ENCODE data around the gene CFAP91.

Gene CFAP91

GRCh38 chr3:119751423-119751822 is 48.6 kb downstream of the CFAP91 start:
- H3K27ac ChIP-seq (ENCODE audit: extremely low read depth, low read depth, low read length): no peak overlapping the region
- no peaks in the 10 kb centered on the region for H3K4me1 ChIP-seq (ENCODE audit: control insufficient read depth, insufficient read depth, low read length)
- no peaks in the 10 kb centered on the region for H3K36me3 ChIP-seq (ENCODE audit: control insufficient read depth in 2 of 2, insufficient read depth in 1 of 2, low read length in 2 of 2)
- H3K4me3 ChIP-seq (ENCODE audit: low read depth, low read length): no peak overlapping the region
- POLR2A ChIA-PET: no interaction called here
- H3K9me3 ChIP-seq (ENCODE audit: control insufficient read depth, insufficient read depth, low read depth, low read length): no peaks in the 10 kb centered on the region
- CTCF ChIA-PET: interaction anchor here (1.6 kb wide), 1 partner anchor 9 kb away, joined by 4 read pairs; no protein-coding TSS in a partner anchor
- TF ChIP-seq ZFHX2 (tag by site-specific recombination; conservative IDR thresholded peaks at IDR 0.05) (no peak), HIC1 (tag by site-specific recombination; IDR thresholded peaks at IDR 0.05) (no peak), ZNF112 (tag by site-specific recombination; IDR thresholded peaks at IDR 0.05) (no peak)
